Hematopoietic multipotent progenitor cell treated with erythropoietin and hydrocortisone succinate and interleukin-3 and kit ligand, for 8 days (in vitro differentiated cells): ENCODE results near the gene FAM53C.
"Not testable (repeated sequence)": the region's sequence is repeated elsewhere in the genome, so short reads cannot be mapped to it uniquely, and the experiment has no call there.

Source experiments
- DNase-seq: peaks from one replicate; pipeline ENCODE4 v3.0.0-alpha.2; 2015

Gene FAM53C

DNA sequence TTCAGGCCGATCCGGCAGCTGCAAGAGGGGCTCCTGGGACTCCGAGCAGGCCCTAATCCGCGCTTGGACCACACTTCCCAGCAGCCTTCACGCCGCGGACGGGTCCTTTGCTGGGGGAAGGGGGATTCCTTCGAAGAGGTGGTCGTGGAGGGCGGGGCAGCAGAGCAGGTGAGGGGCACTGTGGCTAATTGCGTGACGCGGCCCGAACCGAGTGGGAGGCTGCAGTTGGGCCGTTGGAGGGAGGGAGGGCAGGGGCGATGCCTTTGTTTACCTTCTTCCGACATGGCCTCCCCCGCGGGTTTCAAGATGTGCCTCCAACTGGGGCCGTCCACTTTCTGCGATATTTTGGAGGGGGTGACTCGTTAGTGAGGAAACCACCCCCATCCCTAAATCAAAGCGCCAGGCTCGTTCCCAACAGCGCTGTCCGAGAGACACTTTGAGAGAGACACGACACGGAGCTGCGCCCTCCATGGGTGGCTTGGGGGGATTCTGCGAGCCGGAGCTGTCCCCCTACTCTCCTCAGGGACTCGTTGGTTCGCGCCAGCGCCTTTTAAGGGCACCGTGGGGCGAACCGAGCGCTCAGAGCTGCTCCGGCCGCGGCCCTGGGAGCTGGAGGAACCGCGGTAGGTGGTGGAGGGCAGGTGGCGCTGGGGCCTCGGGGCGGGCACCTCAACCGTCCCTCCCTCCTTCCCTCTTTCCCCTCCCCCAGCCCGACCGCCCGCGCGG is at the start of gene FAM53C:
FAM53C (plus strand) TSS at position 582 of the 726 bp plus-strand sequence. CDS start 3,070 bp downstream, outside the sequence.
- peak; percentile 92 for DNase-seq

DNA sequence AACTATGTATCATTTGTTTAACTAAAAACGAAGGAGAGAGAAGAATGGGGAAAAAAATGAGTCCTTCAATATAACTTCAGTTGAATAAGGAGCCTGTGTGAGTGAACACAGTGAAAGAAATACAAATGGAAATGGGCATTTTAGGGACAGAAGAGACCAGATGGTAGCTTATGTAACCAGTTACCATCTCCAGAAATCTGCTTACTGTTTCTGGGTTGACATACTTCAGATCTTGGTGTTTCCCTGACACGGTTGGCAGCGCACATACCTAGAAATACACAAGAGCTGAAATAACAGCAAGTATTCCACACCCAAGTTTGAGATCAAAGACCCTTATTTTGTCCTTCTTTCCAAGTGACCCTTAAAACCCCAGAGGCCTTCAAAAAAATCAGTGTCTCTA is 48.8 kb upstream of the FAM53C start:
- no peak for DNase-seq

DNA sequence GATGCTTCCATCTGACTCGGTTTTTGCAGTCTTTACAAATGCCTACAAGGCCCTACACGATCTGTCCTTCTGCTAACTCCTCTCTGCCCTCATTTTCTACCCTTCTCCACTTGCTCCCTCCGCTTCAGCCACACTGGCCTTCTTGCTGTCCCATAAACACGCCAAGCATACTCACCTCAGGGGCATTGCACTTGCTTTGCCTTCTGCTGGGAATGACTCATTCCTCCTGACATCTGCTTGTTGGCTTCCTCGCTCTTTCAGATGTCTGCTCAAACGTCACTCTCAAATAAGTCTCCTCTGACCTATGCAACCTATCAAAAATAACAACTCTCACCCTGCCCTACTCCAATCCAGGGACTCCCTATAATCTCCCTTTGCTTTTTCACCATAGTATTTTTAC is 34.7 kb upstream of the FAM53C start:
- no peak for DNase-seq

DNA sequence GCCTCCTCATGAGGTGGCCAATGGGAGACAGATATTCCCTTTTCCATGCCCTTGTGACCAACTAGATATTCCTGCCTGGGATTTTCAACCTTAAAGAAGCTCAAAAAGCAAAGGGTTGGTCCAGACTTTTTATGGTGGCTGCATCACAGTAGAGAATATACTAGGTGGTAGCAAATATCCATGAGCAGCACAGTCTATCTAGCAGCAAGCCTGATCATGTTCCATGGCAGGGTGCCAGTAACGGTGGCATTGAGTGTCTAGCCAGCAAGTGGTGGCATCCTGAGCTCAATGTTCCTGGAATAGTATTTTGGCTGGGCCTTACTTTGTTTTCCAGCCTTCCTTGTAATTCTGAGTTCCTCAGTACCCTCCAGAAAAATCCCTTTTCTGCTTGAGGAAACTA is 32.3 kb upstream of the FAM53C start:
- peak; percentile 95 for DNase-seq

DNA sequence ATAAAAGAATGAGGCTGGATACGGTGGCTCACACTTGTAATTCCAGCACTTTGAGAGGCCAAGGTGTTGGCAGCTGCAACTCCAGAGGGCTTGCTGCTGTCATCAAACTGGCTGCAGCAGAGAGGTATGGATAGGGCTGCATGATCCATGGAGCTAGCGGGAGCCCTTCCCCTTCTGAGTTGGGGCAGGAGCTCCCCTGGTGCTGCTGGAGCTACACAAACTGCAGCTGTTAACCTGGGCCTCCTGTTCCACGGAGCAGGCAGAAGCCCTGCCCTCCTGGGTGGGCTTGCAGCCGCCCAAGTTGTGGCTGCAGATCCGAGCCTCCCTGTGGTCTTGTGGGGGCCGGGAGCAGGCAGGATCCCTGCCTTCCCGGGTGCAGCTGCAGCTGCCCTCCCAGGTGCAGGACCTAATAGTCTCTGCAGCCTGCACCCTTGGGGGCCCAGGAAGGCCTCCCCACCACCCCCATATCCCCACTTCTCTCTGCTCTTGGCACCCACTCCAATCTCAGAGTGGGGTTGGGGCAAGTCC is 22.3 kb upstream of the FAM53C start:
- DNase-seq, result no peak

DNA sequence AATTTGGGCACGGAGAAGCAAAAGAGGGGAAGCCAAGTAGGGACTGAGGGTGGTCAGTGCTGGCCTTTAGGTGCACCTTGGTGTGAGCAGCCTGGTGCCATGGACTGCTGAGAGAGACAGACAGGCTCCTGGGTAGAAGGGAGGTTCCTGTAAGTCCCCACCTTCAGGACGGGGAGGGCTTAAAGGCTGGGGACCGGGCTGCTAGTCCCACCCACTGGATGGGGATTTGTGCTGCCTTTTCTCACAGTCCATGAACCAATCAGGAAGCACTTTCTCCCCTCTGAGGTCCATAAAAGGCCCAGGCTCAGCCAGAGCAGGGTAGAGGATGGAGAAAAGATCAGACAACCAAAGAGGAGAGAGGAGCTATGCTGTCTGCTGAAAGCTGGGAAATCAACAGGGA is 21.7 kb upstream of the FAM53C start:
- DNase-seq, result no peak

DNA sequence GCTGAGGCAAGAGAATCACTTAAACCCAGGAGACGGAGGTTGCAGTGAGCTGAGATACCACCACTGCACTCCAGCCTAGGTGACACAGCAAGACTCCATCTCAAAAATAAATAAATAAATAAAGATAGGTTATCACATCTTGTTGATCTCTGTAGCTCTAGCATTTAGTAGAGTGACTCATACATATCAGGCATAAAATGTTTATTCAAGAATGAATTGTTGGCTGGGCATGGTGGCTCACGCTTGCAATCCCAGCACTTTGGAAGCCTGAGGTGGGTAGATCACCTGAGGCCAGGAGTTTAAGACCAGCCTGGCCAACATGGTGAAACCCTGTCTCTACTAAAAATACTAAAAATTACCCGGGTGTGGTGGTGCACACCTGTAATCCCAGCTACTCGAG is 19.9 kb upstream of the FAM53C start:
- DNase-seq, result not testable (repeated sequence)

DNA sequence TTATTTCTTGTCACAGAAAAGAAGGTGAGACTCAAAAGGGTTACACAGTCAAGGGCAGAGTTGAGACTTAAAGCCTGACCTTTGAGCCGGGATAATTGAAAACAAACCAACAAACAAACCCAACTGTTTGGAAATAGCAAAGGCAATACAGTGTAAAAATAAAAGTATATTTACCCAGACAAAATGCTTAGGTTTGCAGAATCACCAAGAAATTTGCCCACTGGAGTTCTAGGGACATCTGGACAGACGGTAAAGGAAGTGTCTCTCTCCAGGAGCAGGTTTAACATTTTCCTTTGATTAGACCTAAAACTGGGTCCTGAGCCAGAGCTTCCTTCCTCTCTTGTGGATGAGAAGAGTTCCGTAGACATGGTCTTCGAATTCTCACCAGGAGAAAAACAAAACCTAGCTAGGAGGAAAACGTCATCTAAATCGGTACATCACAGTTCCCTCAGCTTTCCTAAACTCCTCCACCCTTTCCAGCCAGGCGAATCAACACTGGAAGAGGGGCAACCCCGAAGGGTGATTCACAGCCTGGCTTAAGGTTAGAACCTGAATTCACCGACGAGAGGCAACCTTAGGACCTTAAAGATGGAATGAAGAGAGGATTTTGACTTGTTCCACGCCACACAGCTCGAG is 7.1 kb upstream of the FAM53C start:
- DNase-seq, result no peak

DNA sequence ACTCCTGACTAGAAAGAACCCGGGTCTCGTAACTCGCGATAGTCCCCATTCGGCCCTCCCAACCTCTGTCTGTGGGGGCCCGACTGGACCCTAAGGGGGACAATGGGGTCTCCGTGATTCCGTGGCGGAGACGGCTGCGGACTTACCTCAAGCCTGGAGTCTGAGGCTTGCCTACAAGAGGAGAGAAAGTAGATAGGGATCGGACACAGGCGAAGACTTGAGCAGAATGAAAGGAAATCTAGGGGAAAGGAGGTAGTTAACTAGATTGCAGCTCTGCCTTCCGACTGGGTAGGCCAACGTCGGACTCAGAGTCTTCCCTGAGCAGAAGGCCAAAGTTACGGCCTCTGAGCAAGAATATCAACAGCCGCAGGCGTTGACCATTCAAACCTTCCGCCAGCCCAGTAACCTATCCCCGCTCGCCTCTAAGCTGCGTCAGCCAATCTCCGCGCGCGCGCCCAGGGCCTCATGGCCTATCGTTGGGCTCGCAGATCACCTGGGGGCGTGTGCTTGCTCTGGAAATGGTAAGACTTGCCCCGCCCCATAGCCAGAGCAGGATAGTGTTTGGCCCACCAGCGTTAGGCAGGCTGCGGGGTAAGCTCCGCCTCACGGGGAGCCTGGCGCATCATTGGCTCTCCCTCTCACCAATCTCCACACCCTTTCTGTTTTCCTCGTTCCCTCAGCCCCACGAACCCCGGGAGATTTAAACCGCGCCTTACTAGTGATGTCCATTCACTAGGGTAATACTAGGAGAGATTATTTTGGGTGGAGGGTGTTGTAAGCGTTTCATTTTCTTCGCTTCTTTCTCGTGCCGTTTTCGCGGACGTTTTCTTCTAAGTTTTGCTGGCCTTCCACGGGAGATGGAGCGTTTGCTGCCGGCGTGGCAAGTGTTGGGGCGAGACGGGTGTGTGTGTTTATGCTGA is 6.4 kb upstream of the FAM53C start, which contains the start of gene CDC25C:
CDC25C (minus strand) TSS at position 356 of the 920 bp plus-strand sequence. CDS start 624 bp downstream, outside the sequence.
- peak; percentile 99 for DNase-seq

GRCh38 chr5:138334867-138335447 is 3.1 kb upstream of the FAM53C start:
- DNase-seq, result no peak

DNA sequence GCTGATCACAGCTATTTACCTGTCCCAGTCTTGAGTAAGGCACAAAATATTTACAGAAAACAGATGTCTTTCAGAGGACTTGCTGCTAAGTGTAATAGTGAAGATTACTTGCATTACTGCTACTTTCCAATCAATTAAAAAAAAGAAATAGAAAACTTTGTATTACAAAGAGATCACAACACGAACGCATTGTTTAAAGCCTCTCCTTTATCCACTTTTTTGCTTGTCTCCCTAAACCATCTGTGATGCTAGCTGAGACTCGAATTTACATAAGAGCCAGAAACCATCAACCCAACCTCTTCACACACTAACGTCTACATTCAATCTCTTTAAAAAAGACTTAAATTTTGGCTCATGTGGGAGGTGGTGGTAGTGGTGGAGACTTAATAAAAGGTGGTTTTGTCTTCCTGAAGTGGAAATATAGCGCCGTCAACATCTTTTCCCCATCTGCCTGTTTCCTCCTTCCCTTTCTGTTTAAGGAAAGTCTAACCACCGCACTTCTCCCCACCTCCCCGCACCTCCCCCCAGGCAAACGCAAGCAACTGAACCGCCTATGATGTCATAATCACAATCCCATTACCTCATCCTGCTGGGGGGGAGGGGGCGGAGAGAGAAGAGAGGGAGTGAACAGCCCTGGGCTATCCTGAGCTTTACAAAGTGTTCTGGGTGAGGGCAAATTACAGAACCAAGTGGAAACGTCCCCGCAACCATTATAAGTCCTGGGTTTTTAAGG is 948 bp upstream of the FAM53C start:
- no peak for DNase-seq

GRCh38 chr5:138338411-138339090 is 485 bp downstream of the FAM53C start:
- DNase-seq, result no peak

DNA sequence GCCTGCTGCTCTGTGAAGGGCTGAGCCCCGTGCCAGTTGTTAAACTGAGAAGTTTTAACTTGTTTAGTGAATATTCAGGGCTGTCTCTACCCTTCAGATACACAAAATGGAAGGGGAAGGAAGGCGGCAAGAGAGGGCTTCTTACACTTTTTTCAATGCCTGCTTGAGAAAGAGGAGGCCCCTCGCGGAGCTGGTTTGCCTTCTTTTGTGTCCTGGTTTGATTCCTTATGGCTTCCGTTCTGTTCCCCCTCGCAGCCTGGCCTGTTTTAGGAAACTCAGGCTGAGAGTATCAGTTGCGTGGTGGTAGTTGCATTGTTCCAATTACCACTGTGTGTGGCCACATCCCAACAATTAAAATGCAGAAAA is 1.0 kb downstream of the FAM53C start:
- DNase-seq, result peak; percentile 22

DNA sequence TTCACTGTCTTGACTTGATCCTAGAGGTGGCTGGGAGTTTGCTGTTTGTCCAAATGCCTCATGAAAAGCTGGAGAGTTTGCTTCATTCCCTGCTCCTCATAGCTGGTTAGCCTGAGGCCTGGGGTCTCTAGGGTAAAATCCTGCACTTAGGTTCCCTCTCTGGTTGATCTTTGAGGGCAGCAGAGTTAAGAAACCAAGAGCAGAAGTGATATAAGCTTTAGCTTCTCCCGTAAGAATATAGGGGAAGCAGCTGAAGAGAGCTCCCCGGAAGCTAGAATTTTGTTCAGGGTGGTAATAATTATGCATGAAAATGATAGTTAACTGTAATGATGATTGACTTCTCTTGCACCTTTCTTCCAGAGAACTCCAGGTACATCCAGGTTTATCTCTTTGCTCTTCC is 1.4 kb downstream of the FAM53C start:
- no peak for DNase-seq

- DNase-seq, result no peak
Measured at GRCh38 chr5:138340008-138340407, 1.9 kb downstream of the FAM53C start.

DNA sequence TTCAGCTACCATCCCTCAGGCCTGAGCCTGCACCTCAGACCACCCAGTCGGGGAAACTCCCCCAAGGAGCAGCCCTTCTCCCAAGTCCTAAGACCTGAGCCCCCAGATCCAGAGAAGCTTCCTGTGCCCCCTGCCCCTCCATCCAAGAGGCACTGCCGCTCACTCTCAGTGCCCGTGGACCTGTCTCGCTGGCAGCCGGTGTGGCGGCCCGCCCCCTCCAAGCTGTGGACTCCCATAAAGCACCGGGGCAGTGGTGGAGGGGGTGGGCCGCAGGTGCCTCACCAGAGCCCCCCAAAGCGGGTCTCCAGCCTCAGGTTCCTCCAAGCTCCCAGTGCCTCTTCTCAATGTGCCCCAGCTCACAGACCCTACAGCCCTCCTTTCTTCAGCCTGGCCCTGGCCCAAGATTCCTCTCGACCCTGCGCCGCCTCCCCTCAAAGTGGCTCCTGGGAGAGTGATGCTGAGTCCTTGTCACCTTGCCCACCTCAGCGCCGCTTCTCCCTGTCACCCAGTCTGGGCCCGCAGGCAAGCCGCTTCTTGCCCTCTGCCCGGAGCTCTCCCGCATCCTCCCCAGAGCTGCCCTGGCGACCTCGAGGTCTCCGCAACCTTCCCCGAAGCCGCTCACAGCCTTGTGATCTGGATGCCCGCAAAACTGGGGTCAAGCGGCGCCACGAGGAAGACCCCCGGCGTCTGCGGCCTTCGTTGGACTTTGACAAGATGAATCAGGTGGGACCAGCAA is 7.0 kb downstream of the FAM53C start:
- no peak for DNase-seq

- DNase-seq, result no peak
Measured at GRCh38 chr5:138346889-138347288, 8.8 kb downstream of the FAM53C start.

- DNase-seq, result no peak
Measured at GRCh38 chr5:138349852-138350562, 11.9 kb downstream of the FAM53C start.

GRCh38 chr5:138350563-138350890 is 12.5 kb downstream of the FAM53C start:
- DNase-seq, result no peak

DNA sequence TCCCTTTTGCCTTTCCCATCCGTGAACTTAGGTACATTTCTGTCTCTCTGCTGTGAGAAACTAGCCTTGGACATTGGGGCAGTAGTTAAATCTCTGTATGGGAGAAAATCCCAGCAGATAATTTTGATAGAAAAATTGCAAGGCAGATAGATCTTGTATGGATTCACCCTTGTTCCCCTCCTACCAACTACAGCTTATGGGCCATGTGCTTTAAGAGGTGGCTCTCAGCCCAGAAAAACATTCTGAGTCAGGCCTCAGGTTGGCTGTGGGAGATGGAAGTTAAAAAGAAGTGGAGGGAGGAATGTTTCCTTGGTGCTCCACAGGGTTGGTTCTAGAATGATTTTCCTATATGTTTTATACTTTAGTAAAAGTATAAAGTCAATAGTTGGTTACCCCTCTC is 13.0 kb downstream of the FAM53C start:
- no peak for DNase-seq
